ENCODE results near the gene MZT1.

MZT1 gene

GRCh38 chr13:72680353-72680752 is 47.1 kb downstream of the MZT1 start:
- no peak for DNase-seq (ENCODE audit: low read depth)

- DNase-seq (ENCODE audit: low read depth), result no peak
Observed at GRCh38 chr13:72678312-72678711, 49.1 kb downstream of the MZT1 start.

- DNase-seq (ENCODE audit: low read depth), result no peak
Observed at GRCh38 chr13:72677431-72677830, 50.0 kb downstream of the MZT1 start.

GRCh38 chr13:72666391-72666790 is 61.0 kb downstream of the MZT1 start:
- no peak for DNase-seq (ENCODE audit: low read depth)

GRCh38 chr13:72662548-72662947 is 64.9 kb downstream of the MZT1 start:
- no peak for DNase-seq (ENCODE audit: low read depth)
